A673 (cell line): Measurements from ENCODE around the gene SIRPA. TPM values are rescaled to one million over a fixed set of nuclear protein-coding genes. Genes with fewer than 3 reads are reported as not detected.

Experiments
- BruUV-seq: library from RNA; stranded (reverse); fragments of 400-500 nt; replicated peaks from 2 replicates; lab custom pipeline; 2021; lab: Mats Ljungman, UMichigan
- CTCF ChIA-PET: fragments of 300-600 bp; sonication (Branson Sonifier 250); formaldehyde crosslinking; loops from one replicate; lab custom pipeline; 2022; ENCODE audit warnings: antibody characterized with exemption; lab: Charles Lee
- POLR2A ChIA-PET: fragments of 300-600 bp; sonication (Branson Sonifier 250); formaldehyde crosslinking; loops from one replicate; lab custom pipeline; 2022; ENCODE audit warnings: antibody characterized with exemption; ENCODE audit not compliant: low non-redundant PET; lab: Charles Lee
- DNase-seq: peaks from one replicate; pipeline ENCODE4 v3.0.0-alpha.2; 2015; ENCODE audit warnings: low spot score
- H3K27ac ChIP-seq: fragments of 200-600 bp; sonication (generic); 2 replicates; pipeline ENCODE4 v1.5.1; 2016; ENCODE audit warnings: mixed run types, low read depth, mild to moderate bottlenecking, mixed read lengths, antibody characterized with exemption, low read length; ENCODE audit not compliant: poor library complexity, severe bottlenecking
- H3K27me3 ChIP-seq: fragments of 200-600 bp; sonication (generic); replicated peaks from 2 replicates; pipeline ENCODE4 v1.6.1; 2017; ENCODE audit warnings: mixed run types, low read depth, mild to moderate bottlenecking, mixed read lengths, antibody characterized with exemption, low read length; ENCODE audit not compliant: insufficient read depth, poor library complexity
- H3K36me3 ChIP-seq: fragments of 200-600 bp; sonication (generic); 2 replicates; pipeline ENCODE4 v1.6.1; 2016; ENCODE audit warnings: mixed run types, mild to moderate bottlenecking, mixed read lengths, antibody characterized with exemption, low read length; ENCODE audit not compliant: insufficient read depth, poor library complexity, severe bottlenecking
- H3K4me1 ChIP-seq: fragments of 200-600 bp; sonication (generic); 2 replicates; pipeline ENCODE4 v1.6.1; 2017; ENCODE audit warnings: mixed run types, mild to moderate bottlenecking, mixed read lengths, antibody characterized with exemption, low read length; ENCODE audit not compliant: insufficient read depth, poor library complexity, severe bottlenecking
- H3K4me3 ChIP-seq: fragments of 200-600 bp; sonication (generic); 2 replicates; pipeline ENCODE4 v1.5.1; 2016; ENCODE audit warnings: low read depth, mixed run types, mild to moderate bottlenecking, mixed read lengths, low read length; ENCODE audit not compliant: poor library complexity, severe bottlenecking
- H3K9me3 ChIP-seq: fragments of 200-600 bp; sonication (generic); 2 replicates; pipeline ENCODE4 v1.6.1; 2016; ENCODE audit warnings: mixed run types, low read depth, mild to moderate bottlenecking, mixed read lengths, antibody characterized with exemption, low read length; ENCODE audit not compliant: poor library complexity, severe bottlenecking
- EZH2 ChIP-seq: fragments of 200-600 bp; sonication (generic); IDR thresholded peaks from 2 replicates; pipeline ENCODE4 v1.6.1; 2017; ENCODE audit warnings: borderline replicate concordance, low read depth, mild to moderate bottlenecking, mixed read lengths, antibody characterized with exemption, low read length; ENCODE audit not compliant: poor library complexity, severe bottlenecking
- intact Hi-C: fragments of 100-400 bp; cut with micrococcal nuclease; formaldehyde crosslinking; loops from one replicate; pipeline ENCODE4 v1.10.0; 2022; ENCODE audit not compliant: unreplicated experiment
- total RNA-seq: library from RNA; stranded (reverse); gene quantifications from 2 replicates; pipeline ENCODE4 v1.2.3, GENCODE V29; 2021
- TF ChIP-seq, protein P1 (sequence below): fragments of 300-800, 200-600 bp; sonication (generic); conservative IDR thresholded peaks from 2 replicates; pipeline ENCODE4 v1.5.1; 2017; ENCODE audit warnings: low read depth, mild to moderate bottlenecking, antibody characterized with exemption, low read length, moderate library complexity, mixed read lengths

SIRPA gene
- total RNA-seq, 1 experiment from 2014 or later: 81.0 TPM

DNA sequence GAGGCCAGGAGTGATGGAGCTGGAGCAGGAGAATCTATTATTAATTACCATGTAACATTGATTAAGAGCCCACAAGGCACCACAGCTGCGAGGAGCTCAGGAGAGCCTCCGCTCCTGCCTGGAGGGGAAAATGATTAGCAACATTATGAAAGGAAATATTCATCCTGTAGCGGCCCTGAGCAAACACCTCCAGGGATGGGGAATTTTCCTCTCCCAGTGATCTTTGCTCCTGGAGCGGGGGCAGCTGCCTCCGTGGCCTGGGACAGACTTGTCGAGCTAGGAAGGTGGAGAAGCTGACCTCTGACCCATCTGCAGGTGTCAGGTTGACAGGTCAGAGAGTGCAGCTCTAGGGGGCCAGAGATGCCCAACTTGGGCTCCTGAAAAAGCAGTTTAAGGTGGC is 40.1 kb upstream of the SIRPA start:
- Histone ChIP-seq H3K27me3 (no peaks in the 10 kb centered on the region), H3K36me3 (no peaks in the 10 kb centered on the region), H3K27ac (no peak overlapping the region), H3K9me3 (no peaks in the 10 kb centered on the region), H3K4me1 (peaks cover 75% of the 10 kb centered on the region), H3K4me3 (no peak overlapping the region)
- POLR2A ChIA-PET: interaction anchor here (0.6 kb wide), 1 partner anchor 35 kb away, joined by 3 read pairs; no protein-coding TSS in a partner anchor
- intact Hi-C loops: loop anchor here (10.0 kb wide), 1 partner anchor 100 kb away; no protein-coding TSS in a partner anchor
- no TSS peak for BruUV-seq
- CTCF ChIA-PET: no interaction called here
- no peak for DNase-seq
- TF ChIP-seq EZH2: no peak
- TF ChIP-seq, protein P1, sequence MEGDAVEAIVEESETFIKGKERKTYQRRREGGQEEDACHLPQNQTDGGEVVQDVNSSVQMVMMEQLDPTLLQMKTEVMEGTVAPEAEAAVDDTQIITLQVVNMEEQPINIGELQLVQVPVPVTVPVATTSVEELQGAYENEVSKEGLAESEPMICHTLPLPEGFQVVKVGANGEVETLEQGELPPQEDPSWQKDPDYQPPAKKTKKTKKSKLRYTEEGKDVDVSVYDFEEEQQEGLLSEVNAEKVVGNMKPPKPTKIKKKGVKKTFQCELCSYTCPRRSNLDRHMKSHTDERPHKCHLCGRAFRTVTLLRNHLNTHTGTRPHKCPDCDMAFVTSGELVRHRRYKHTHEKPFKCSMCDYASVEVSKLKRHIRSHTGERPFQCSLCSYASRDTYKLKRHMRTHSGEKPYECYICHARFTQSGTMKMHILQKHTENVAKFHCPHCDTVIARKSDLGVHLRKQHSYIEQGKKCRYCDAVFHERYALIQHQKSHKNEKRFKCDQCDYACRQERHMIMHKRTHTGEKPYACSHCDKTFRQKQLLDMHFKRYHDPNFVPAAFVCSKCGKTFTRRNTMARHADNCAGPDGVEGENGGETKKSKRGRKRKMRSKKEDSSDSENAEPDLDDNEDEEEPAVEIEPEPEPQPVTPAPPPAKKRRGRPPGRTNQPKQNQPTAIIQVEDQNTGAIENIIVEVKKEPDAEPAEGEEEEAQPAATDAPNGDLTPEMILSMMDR: no peak

- H3K4me3 ChIP-seq: no peak overlapping the region
- intact Hi-C loops: loop anchor here (10.0 kb wide), 1 partner anchor 99 kb away; no protein-coding TSS in a partner anchor
- H3K4me1 ChIP-seq: peaks cover 79% of the 10 kb centered on the region
- DNase-seq: no peak
- no peaks in the 10 kb centered on the region for H3K9me3 ChIP-seq
- TF ChIP-seq, protein P1: no peak
- TF ChIP-seq EZH2: no peak
- no peak overlapping the region for H3K27ac ChIP-seq
- POLR2A ChIA-PET: no interaction called here
- CTCF ChIA-PET: no interaction called here
- BruUV-seq: no TSS peak
- H3K27me3 ChIP-seq: no peaks in the 10 kb centered on the region
- no peaks in the 10 kb centered on the region for H3K36me3 ChIP-seq
These were observed 39.5 kb upstream of the SIRPA start for GRCh38 chr20:1855690-1856089.

DNA sequence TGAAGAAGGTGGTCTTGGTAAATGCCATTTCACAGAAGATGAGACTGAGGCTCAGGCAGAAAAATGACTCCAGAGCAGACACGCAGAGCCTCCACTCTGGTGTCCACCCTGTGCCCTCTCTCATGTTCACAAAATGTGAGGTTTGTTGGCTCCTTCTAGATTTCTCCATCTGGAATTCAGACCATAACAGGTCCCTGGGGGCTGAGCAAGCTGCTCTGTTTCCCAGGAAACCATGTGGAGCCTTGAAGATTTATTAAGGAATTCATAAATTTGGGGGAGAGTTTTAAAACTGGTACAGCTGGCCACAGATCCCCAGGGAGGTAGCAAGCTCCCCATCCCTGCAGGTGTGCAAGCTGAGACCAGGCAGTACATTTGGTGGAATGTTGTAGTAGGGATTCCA is 38.8 kb upstream of the SIRPA start:
- H3K4me3 ChIP-seq: no peak overlapping the region
- H3K4me1 ChIP-seq: peaks cover 79% of the 10 kb centered on the region
- ChIA-PET CTCF (no interaction called here), POLR2A (no interaction called here)
- intact Hi-C loops: loop anchor here (10.0 kb wide), 1 partner anchor 98 kb away; no protein-coding TSS in a partner anchor
- H3K36me3 ChIP-seq: no peaks in the 10 kb centered on the region
- DNase-seq: no peak
- TF ChIP-seq, protein P1: no peak
- no peak for TF ChIP-seq EZH2
- no peak overlapping the region for H3K27ac ChIP-seq
- H3K27me3 ChIP-seq: no peaks in the 10 kb centered on the region
- no TSS peak for BruUV-seq
- H3K9me3 ChIP-seq: no peaks in the 10 kb centered on the region
